ENCODE data around the gene C1orf167.

The C1orf167 gene

DNA sequence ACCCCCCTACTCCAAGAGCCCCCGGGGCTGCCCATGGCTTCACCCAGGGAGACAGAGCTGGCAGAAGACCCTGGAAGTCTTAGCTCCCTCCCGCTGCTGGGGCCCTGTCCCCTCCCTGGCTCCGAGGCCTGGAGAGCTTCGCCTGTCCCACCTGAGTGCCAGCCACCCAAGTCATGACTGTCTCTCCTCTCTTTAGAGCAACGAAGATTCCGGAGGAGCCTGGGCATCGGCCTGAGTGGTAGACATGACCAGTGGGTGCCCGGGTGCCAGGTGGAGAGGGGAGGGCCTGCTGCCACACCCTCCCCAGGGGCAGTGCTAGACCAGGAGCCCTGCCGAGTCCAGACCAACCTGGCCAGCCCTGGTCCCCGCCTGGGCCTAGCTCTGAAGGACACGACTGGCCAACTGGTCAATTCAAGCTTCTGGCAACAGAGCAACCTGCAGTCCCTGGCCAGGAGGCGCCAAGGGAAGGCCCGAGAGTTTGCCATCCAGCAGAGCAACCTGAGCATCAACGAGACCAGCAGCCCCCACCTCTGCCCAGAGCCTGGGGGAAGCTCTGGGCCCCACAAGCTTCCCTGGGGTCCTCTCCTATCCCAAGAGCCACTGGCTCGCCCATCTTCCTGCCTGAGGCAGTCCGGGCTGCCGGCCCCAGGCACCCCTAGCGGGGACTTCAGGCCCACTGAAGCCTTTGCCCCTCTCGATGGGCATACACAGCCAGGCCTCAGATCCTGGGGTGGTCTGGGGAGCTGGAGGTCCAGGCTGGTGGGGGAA, 3.9 kb downstream of the C1orf167 start:
- ATAC-seq = no peak
- no peak for TF ChIP-seq CSDC2 (CRISPR knock-in tag; IDR thresholded peaks at IDR 0.05)
- no peak for TF ChIP-seq ISL1 (CRISPR knock-in tag; IDR thresholded peaks at IDR 0.05)
- TF ChIP-seq TOX (CRISPR knock-in tag; IDR thresholded peaks at IDR 0.05; ENCODE audit: borderline replicate concordance) = no peak
- TF ChIP-seq OSR1 (CRISPR knock-in tag; IDR thresholded peaks at IDR 0.05) = no peak
- TF ChIP-seq, protein P1, sequence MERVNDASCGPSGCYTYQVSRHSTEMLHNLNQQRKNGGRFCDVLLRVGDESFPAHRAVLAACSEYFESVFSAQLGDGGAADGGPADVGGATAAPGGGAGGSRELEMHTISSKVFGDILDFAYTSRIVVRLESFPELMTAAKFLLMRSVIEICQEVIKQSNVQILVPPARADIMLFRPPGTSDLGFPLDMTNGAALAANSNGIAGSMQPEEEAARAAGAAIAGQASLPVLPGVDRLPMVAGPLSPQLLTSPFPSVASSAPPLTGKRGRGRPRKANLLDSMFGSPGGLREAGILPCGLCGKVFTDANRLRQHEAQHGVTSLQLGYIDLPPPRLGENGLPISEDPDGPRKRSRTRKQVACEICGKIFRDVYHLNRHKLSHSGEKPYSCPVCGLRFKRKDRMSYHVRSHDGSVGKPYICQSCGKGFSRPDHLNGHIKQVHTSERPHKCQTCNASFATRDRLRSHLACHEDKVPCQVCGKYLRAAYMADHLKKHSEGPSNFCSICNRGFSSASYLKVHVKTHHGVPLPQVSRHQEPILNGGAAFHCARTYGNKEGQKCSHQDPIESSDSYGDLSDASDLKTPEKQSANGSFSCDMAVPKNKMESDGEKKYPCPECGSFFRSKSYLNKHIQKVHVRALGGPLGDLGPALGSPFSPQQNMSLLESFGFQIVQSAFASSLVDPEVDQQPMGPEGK (CRISPR knock-in tag; IDR thresholded peaks at IDR 0.05; ENCODE audit: borderline replicate concordance) = no peak
- no peak for TF ChIP-seq RARB (CRISPR knock-in tag; IDR thresholded peaks at IDR 0.05)
- no peak for TF ChIP-seq PPARA (CRISPR knock-in tag; IDR thresholded peaks at IDR 0.05; ENCODE audit: borderline replicate concordance)
- no peak for TF ChIP-seq CSRNP3 (CRISPR knock-in tag; IDR thresholded peaks at IDR 0.05)
- no peak for TF ChIP-seq ZNF70 (CRISPR knock-in tag; IDR thresholded peaks at IDR 0.05)

- ATAC-seq = no peak
- TF ChIP-seq TCF4 (CRISPR knock-in tag; IDR thresholded peaks at IDR 0.05; ENCODE audit: borderline replicate concordance) (no peak), POU6F1 (CRISPR knock-in tag; IDR thresholded peaks at IDR 0.05; ENCODE audit: borderline replicate concordance, low read depth) (no peak), ARNTL (CRISPR knock-in tag; IDR thresholded peaks at IDR 0.05; ENCODE audit: borderline replicate concordance, low read depth) (no peak), CSRNP3 (CRISPR knock-in tag; IDR thresholded peaks at IDR 0.05) (no peak)
Measured at GRCh38 chr1:11766429-11766776, 4.4 kb downstream of the C1orf167 start.

DNA sequence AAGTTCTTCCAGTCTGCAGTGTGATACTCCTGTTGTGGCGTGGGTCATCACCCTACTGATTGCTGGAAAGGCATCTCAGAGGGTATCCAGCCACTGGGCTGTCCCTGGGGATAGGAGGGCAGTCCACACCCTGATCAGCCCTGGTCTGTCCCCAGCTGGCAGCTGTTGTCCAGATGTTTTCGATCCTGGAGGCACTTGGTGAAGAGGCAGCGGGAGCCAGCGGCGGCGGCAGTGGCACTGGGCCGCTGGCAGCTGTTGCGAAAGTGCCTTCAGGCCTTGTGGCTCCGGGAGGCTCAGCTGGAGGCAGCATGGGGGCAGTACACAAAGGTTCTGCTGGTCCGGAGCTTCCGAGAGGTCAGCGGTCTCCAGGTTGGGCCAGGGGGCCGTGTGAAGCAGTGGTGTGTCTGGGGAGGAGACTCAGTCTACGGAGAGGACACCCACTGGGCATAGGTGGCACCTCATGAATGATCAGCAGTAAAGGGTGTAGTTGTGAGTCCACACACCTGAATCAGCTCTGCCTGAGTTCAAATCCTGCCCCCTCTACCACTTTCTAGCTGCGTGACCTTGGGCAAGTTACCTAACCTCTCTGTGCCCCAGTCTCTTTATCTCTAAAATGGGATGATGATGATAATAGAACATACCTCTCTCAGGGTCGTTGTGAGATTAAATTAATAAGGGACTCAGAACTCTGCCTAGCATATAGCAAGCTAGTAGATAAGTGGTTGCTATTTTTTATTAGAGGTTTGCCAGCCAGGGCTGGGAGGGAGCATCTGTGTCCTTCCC, 6.1 kb downstream of the C1orf167 start:
- no peak for TF ChIP-seq RARB (CRISPR knock-in tag; IDR thresholded peaks at IDR 0.05)
- ATAC-seq = no peak; the same call in 2 of the 3 replicates

DNA sequence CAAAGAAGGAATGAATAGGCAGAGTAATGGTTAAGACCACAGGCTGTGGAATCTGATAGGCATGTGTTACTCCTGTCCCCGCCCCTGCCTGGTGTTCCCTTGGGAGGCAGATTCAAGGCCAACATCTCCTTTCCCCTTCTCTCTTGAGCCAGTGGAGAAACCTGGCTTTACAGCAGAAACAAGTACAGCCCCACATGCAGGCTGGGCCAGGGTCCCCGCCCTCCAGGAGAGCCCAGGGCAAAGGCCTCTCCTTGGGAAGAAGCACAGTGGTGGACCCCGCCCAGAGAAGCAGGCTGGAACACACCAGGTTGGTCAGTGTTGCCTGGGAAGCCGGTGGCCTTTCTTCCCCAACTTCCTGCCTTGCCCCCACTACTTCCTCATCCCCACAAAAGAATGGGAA, 6.8 kb downstream of the C1orf167 start:
- ATAC-seq = 0 out of 3 replicates have a peak, but pooled peaks have one; percentile 15
- TF ChIP-seq OSR1 (CRISPR knock-in tag; IDR thresholded peaks at IDR 0.05) = no peak
- TF ChIP-seq GLIS3 (CRISPR knock-in tag; IDR thresholded peaks at IDR 0.05) = no peak

- no peak for ATAC-seq
- TF ChIP-seq CSDC2 (CRISPR knock-in tag; IDR thresholded peaks at IDR 0.05) (no peak), GLIS3 (CRISPR knock-in tag; IDR thresholded peaks at IDR 0.05) (no peak), OSR1 (CRISPR knock-in tag; IDR thresholded peaks at IDR 0.05) (no peak), ZFP3 (CRISPR knock-in tag; IDR thresholded peaks at IDR 0.05) (no peak), ZC3H10 (CRISPR knock-in tag; IDR thresholded peaks at IDR 0.05) (no peak), BACH2 (CRISPR knock-in tag; IDR thresholded peaks at IDR 0.05; ENCODE audit: borderline replicate concordance) (no peak), ISL1 (CRISPR knock-in tag; IDR thresholded peaks at IDR 0.05) (no peak), ZFP30 (CRISPR knock-in tag; IDR thresholded peaks at IDR 0.05) (no peak), ZNF70 (CRISPR knock-in tag; IDR thresholded peaks at IDR 0.05) (no peak)
- TF ChIP-seq, protein P1 (CRISPR knock-in tag; IDR thresholded peaks at IDR 0.05; ENCODE audit: borderline replicate concordance) = no peak
Measured at GRCh38 chr1:11769274-11769673, 7.3 kb downstream of the C1orf167 start.

Measured in SK-N-SH treated with all-trans-retinoic acid at 6 μM for 48 hours (cell line).